Endothelial cell of umbilical vein (primary cell): ENCODE data around the gene PTPRE. TPM values are rescaled to one million over a fixed set of nuclear protein-coding genes. Genes with fewer than 3 reads are reported as not detected.

Experiments used
- BruUV-seq: library from RNA; stranded (reverse); fragments of 400-500 nt; replicated peaks from 2 replicates; lab custom pipeline; 2021; lab: Mats Ljungman, UMichigan
- CTCF ChIA-PET: fragments of 300-600, 350-600 bp; sonication (Branson Sonifier 250); formaldehyde crosslinking; loops from one replicate; lab custom pipeline; 2021; ENCODE audit warnings: antibody characterized with exemption, inconsistent platforms; lab: Charles Lee
- POLR2A ChIA-PET: fragments of 300-600, 350-600 bp; sonication (Branson Sonifier 250); formaldehyde crosslinking; loops from one replicate; lab custom pipeline; 2021; ENCODE audit warnings: antibody characterized with exemption, inconsistent platforms; lab: Charles Lee
- DNase-seq: peaks from one replicate; pipeline ENCODE4 v3.0.0-alpha.2; 2011; ENCODE audit warnings: low read depth, low spot score
- FAIRE-seq: peaks from 2 replicates; lab custom pipeline; 2011; peaks lifted over from hg19 to GRCh38; lab: Jason Lieb, UNC
- H2AFZ ChIP-seq: 2 replicates; pipeline ENCODE4 v1.6.0; 2012; ENCODE audit warnings: low read depth, low read length, control low read depth, inconsistent platforms
- H3K27ac ChIP-seq: 2 replicates; pipeline ENCODE4 v1.5.1; 2011; ENCODE audit warnings: low read depth, mild to moderate bottlenecking, control low read depth, low read length, moderate library complexity; ENCODE audit not compliant: insufficient read depth
- H3K27me3 ChIP-seq, 2 experiments: 2 replicates each; pipeline versions ENCODE4 v1.6.0 to v1.6.1; 2011; ENCODE audit warnings: low read length in 2 of 2, mixed read lengths in 1 of 2; ENCODE audit not compliant: control insufficient read depth in 2 of 2, insufficient read depth in 2 of 2
- H3K36me3 ChIP-seq, 2 experiments: 2 replicates in 1 of 2; 3 replicates in 1 of 2; pipeline ENCODE4 v1.5.1; 2011; ENCODE audit warnings: low read length in 2 of 2, mild to moderate bottlenecking in 1 of 2, moderate library complexity in 1 of 2; ENCODE audit not compliant: control insufficient read depth in 2 of 2, insufficient read depth in 2 of 2; ENCODE audit errors: extremely low read depth in 1 of 2
- H3K4me1 ChIP-seq: 3 replicates; pipeline ENCODE4 v1.5.1; 2011; ENCODE audit warnings: mild to moderate bottlenecking, low read length; ENCODE audit not compliant: control insufficient read depth, insufficient read depth; ENCODE audit errors: extremely low read depth
- H3K4me2 ChIP-seq: 2 replicates; pipeline ENCODE4 v1.6.1; 2011; ENCODE audit warnings: low read length, control low read depth, mixed read lengths; ENCODE audit not compliant: insufficient read depth
- H3K4me3 ChIP-seq, 3 experiments: fragments of 200-600 bp in 1 of 3; sonication (generic), shearing (Covaris generic) in 1 of 3; replicated peaks in 1 of 3; 2 replicates each; pipeline ENCODE4 v1.5.1; 2011 to 2016; ENCODE audit warnings: control low read depth in 3 of 3, low read length in 3 of 3, mild to moderate bottlenecking in 2 of 3, inconsistent platforms in 1 of 3, low read depth in 1 of 3, moderate library complexity in 1 of 3; ENCODE audit not compliant: insufficient read depth in 1 of 3
- H3K79me2 ChIP-seq: 2 replicates; pipeline ENCODE4 v1.6.0; 2012; ENCODE audit warnings: low read length, inconsistent platforms; ENCODE audit not compliant: control insufficient read depth, insufficient read depth
- H3K9ac ChIP-seq: replicated peaks from 2 replicates; pipeline ENCODE3; 2011; ENCODE audit warnings: low read length, control low read depth; ENCODE audit not compliant: insufficient read depth; ENCODE audit errors: extremely low read depth
- H3K9me1 ChIP-seq: replicated peaks from 3 replicates; pipeline ENCODE4 v1.6.0; 2011; ENCODE audit warnings: mild to moderate bottlenecking, low read length; ENCODE audit not compliant: control insufficient read depth, insufficient read depth; ENCODE audit errors: extremely low read depth
- H3K9me3 ChIP-seq: replicated peaks from 2 replicates; pipeline ENCODE4 v1.5.1; 2012; ENCODE audit warnings: low read length, inconsistent platforms; ENCODE audit not compliant: control insufficient read depth, insufficient read depth
- H4K20me1 ChIP-seq: replicated peaks from 2 replicates; pipeline ENCODE3; 2011; ENCODE audit warnings: mild to moderate bottlenecking, low read length; ENCODE audit not compliant: control insufficient read depth, insufficient read depth; ENCODE audit errors: extremely low read depth
- CTCF ChIP-seq, 2 donors: IDR thresholded peaks; 1 replicate in 1 of 2; 2 replicates in 1 of 2; pipeline ENCODE4 v1.5.1; 2011; ENCODE audit warnings: low read length in 2 of 2, mild to moderate bottlenecking in 2 of 2, moderate library complexity in 2 of 2, control low read depth in 1 of 2, inconsistent platforms in 1 of 2, low read depth in 1 of 2; ENCODE audit not compliant: insufficient read depth in 1 of 2; ENCODE audit errors: extremely low read depth in 1 of 2
- EZH2 ChIP-seq: IDR thresholded peaks from 2 replicates; pipeline ENCODE4 v1.6.1; 2012; ENCODE audit warnings: borderline replicate concordance, low read depth, mild to moderate bottlenecking, moderate library complexity, low read length, inconsistent platforms; ENCODE audit not compliant: severe bottlenecking
- FOS ChIP-seq: IDR thresholded peaks from 2 replicates; pipeline ENCODE4 v1.6.1; 2011; ENCODE audit warnings: mild to moderate bottlenecking, low read length, moderate library complexity, borderline replicate concordance; ENCODE audit not compliant: insufficient read depth
- GATA2 ChIP-seq: IDR thresholded peaks from 2 replicates; pipeline ENCODE4 v1.7.0; 2011; ENCODE audit warnings: low read depth, mild to moderate bottlenecking, moderate library complexity, mixed read lengths, low read length; ENCODE audit not compliant: insufficient read length, insufficient read depth
- JUN ChIP-seq: IDR thresholded peaks from 2 replicates; pipeline ENCODE4 v1.6.1; 2011; ENCODE audit warnings: borderline replicate concordance, low read depth; ENCODE audit not compliant: insufficient read length, insufficient read depth
- MAX ChIP-seq: IDR thresholded peaks from 2 replicates; pipeline ENCODE4 v1.6.1; 2011; ENCODE audit not compliant: insufficient read depth, insufficient read length
- MYC ChIP-seq: IDR thresholded peaks from one replicate; pipeline ENCODE4 v1.6.1; 2011; ENCODE audit warnings: mild to moderate bottlenecking, low read depth, low read length
- POLR2A ChIP-seq: IDR thresholded peaks from 2 replicates; pipeline ENCODE4 v1.6.1; 2012; ENCODE audit warnings: low read depth, mild to moderate bottlenecking, control low read depth, low read length
- POLR2AphosphoS5 ChIP-seq: IDR thresholded peaks from 2 replicates; pipeline ENCODE4 v1.6.1; 2012; ENCODE audit warnings: low read depth, mild to moderate bottlenecking, control low read depth, low read length, moderate library complexity; ENCODE audit not compliant: insufficient read depth
- dilution Hi-C: fragments of 300-500 bp; cut with MboI; formaldehyde crosslinking; loops from one replicate; pipeline ENCODE4 v1.15.0; 2019; ENCODE audit warnings: low sequenced_read_pairs; ENCODE audit not compliant: extremely low pct_ligation_motif_present
- intact Hi-C: fragments of 100-400 bp; cut with micrococcal nuclease; formaldehyde crosslinking; loops from one replicate; pipeline ENCODE4 v1.10.0; 2022
- polyA plus RNA-seq, 4 experiments: library from polyadenylated mRNA; depleted of rRNA in 3 of 4; stranded (reverse) in 3 of 4; unstranded in 1 of 4; fragments of >200 nt; gene quantifications; 2 replicates each; pipeline versions ENCODE4 v1.2.1 to v1.2.3, GENCODE V29; 2011 to 2012; ENCODE audit warnings: missing spikeins in 1 of 4
- total RNA-seq: library from RNA; stranded (reverse); gene quantifications from 2 replicates; pipeline ENCODE4 v1.2.3, GENCODE V29; 2021

The PTPRE gene
- total and polyA plus RNA-seq, 2 donors (not counting 3 experiments of a cell fraction or from before 2014, with no cell fraction given): 37.3 to 116 TPM

GRCh38 chr10:128125416-128125943, 218.6 kb downstream of the PTPRE start:
- H3K79me2 ChIP-seq: peaks cover 54% of the 10 kb centered on the region
- H3K9ac ChIP-seq: peak overlapping the region; percentile 68
- H2AFZ ChIP-seq: peak overlapping the region; percentile 89
- dilution Hi-C loops: no loop called here
- BruUV-seq: no TSS peak
- TF ChIP-seq POLR2A (no peak), GATA2 (no peak), MYC (no peak), JUN (no peak), EZH2 (no peak), MAX (no peak), FOS (no peak), CTCF (IDR thresholded peaks at IDR 0.05; ENCODE audit: extremely low read depth in 1 of 2, insufficient read depth in 1 of 2, low read depth in 1 of 2, low read length in 2 of 2) (no peak), POLR2AphosphoS5 (no peak)
- H4K20me1 ChIP-seq: no peaks in the 10 kb centered on the region
- DNase-seq (peak; percentile 12), FAIRE-seq (no peak)
- intact Hi-C loops: loop anchor here (5.0 kb wide), 1 partner anchor 113 kb away; no protein-coding TSS in a partner anchor
- H3K27me3 ChIP-seq: no peaks in the 10 kb centered on the region
- H3K9me1 ChIP-seq: no peaks in the 10 kb centered on the region
- ChIA-PET CTCF (interaction anchor here (0.8 to 1.3 kb wide), 3 partner anchors 9 to 13 kb away, joined by 3 to 4 read pairs (median 4); no protein-coding TSS in a partner anchor), POLR2A (no interaction called here)
- H3K27ac ChIP-seq: peak overlapping the region; percentile 57
- no peaks in the 10 kb centered on the region for H3K9me3 ChIP-seq
- H3K36me3 ChIP-seq: peaks cover 0 to 8% of the 10 kb centered on the region in 2 experiments
- peak overlapping the region; percentile 77 for H3K4me2 ChIP-seq
- H3K4me1 ChIP-seq: peaks cover 34% of the 10 kb centered on the region
- H3K4me3 ChIP-seq: peak overlapping the region; percentile 76 to 89 (median 84)
